CD14-positive monocyte (primary cell): ENCODE measurements around the gene GIGYF1. TPM values are rescaled to one million over a fixed set of nuclear protein-coding genes. Genes with fewer than 3 reads are reported as not detected.

ENCODE experiments used
- DNase-seq, 3 donors: peaks; one replicate each; pipeline ENCODE4 v3.0.0-alpha.2; 2011 to 2022
- H2AFZ ChIP-seq: 2 replicates; pipeline ENCODE4 v1.6.0; 2012; ENCODE audit warnings: mild to moderate bottlenecking, low read depth, low read length, inconsistent platforms; ENCODE audit not compliant: insufficient read depth, poor library complexity, severe bottlenecking
- H3K27ac ChIP-seq, 2 donors: 1 replicate in 1 of 2; 2 replicates in 1 of 2; pipeline ENCODE4 v1.5.1; 2012 to 2013; ENCODE audit warnings: low read length in 2 of 2, control low read depth in 1 of 2, inconsistent platforms in 1 of 2, low read depth in 1 of 2, mild to moderate bottlenecking in 1 of 2
- H3K27me3 ChIP-seq, 2 donors: one replicate each; pipeline versions ENCODE4 v1.6.0 to v1.6.1; 2011 to 2013; ENCODE audit warnings: low read length in 2 of 2; ENCODE audit not compliant: control insufficient read depth in 2 of 2, insufficient read depth in 2 of 2
- H3K36me3 ChIP-seq, 2 donors: replicated peaks in 1 of 2; 1 replicate in 1 of 2; 2 replicates in 1 of 2; pipeline versions ENCODE4 v1.5.1 to v1.6.1; 2012 to 2013; ENCODE audit warnings: low read length in 2 of 2, control low read depth in 1 of 2, inconsistent platforms in 1 of 2, mild to moderate bottlenecking in 1 of 2; ENCODE audit not compliant: insufficient read depth in 2 of 2, control insufficient read depth in 1 of 2
- H3K4me1 ChIP-seq, 2 donors: 1 replicate in 1 of 2; 2 replicates in 1 of 2; pipeline versions ENCODE4 v1.5.1 to v1.6.1; 2012 to 2013; ENCODE audit warnings: low read length in 2 of 2, control low read depth in 1 of 2, inconsistent platforms in 1 of 2, mild to moderate bottlenecking in 1 of 2, moderate library complexity in 1 of 2; ENCODE audit not compliant: insufficient read depth in 2 of 2, control insufficient read depth in 1 of 2
- H3K4me2 ChIP-seq: replicated peaks from 2 replicates; pipeline ENCODE3; 2012; ENCODE audit warnings: low read length, moderate library complexity, mild to moderate bottlenecking; ENCODE audit not compliant: poor library complexity, severe bottlenecking; ENCODE audit errors: extremely low read depth
- H3K4me3 ChIP-seq, 3 experiments: fragments of 200-600 bp in 1 of 3; sonication (generic) in 1 of 3; replicated peaks in 1 of 3; 1 replicate in 2 of 3; 2 replicates in 1 of 3; pipeline ENCODE4 v1.5.1; 2011 to 2013; ENCODE audit warnings: low read length in 3 of 3, mild to moderate bottlenecking in 3 of 3, control low read depth in 2 of 3, low read depth in 2 of 3, inconsistent platforms in 1 of 3, moderate library complexity in 1 of 3
- H3K79me2 ChIP-seq: 2 replicates; pipeline ENCODE4 v1.6.0; 2012; ENCODE audit warnings: mild to moderate bottlenecking, control low read depth, inconsistent platforms, low read length, moderate library complexity; ENCODE audit not compliant: insufficient read depth
- H3K9ac ChIP-seq: 2 replicates; pipeline ENCODE4 v1.6.0; 2017; ENCODE audit warnings: low read length, mild to moderate bottlenecking; ENCODE audit not compliant: insufficient read depth, poor library complexity, severe bottlenecking
- H3K9me3 ChIP-seq, 2 donors: replicated peaks in 1 of 2; 1 replicate in 1 of 2; 2 replicates in 1 of 2; pipeline versions ENCODE4 v1.5.1 to v1.6.1; 2012 to 2013; ENCODE audit warnings: low read length in 2 of 2, control low read depth in 1 of 2; ENCODE audit not compliant: control insufficient read depth in 1 of 2, insufficient read depth in 1 of 2
- H4K20me1 ChIP-seq: 2 replicates; pipeline ENCODE4 v1.6.0; 2012; ENCODE audit warnings: mild to moderate bottlenecking, low read length, control low read depth, moderate library complexity; ENCODE audit not compliant: insufficient read depth
- H3K27ac Mint-ChIP-seq, 7 donors: one replicate each; pipeline ENCODE4 v1.8.0; 2020; ENCODE audit warnings: mild to moderate bottlenecking in 7 of 7, mixed read lengths in 7 of 7, moderate library complexity in 6 of 7, inconsistent platforms in 2 of 7
- H3K27me3 Mint-ChIP-seq, 3 donors: one replicate each; pipeline ENCODE4 v1.8.0; 2021 to 2022; ENCODE audit warnings: low read depth in 3 of 3, mild to moderate bottlenecking in 3 of 3, mixed read lengths in 3 of 3, moderate library complexity in 3 of 3, inconsistent platforms in 1 of 3
- H3K36me3 Mint-ChIP-seq, 2 donors: one replicate each; pipeline ENCODE4 v1.8.0; 2020; ENCODE audit warnings: mixed read lengths in 2 of 2, inconsistent platforms in 1 of 2, mild to moderate bottlenecking in 1 of 2
- H3K4me1 Mint-ChIP-seq: one replicate; pipeline ENCODE4 v1.8.0; 2020; ENCODE audit warnings: mild to moderate bottlenecking, mixed read lengths
- H3K4me3 Mint-ChIP-seq, 2 donors: one replicate each; pipeline ENCODE4 v1.8.0; 2020; ENCODE audit warnings: mild to moderate bottlenecking in 2 of 2, mixed read lengths in 2 of 2, moderate library complexity in 1 of 2
- H3K9me3 Mint-ChIP-seq, 7 donors: one replicate each; pipeline ENCODE4 v1.8.0; 2020 to 2022; ENCODE audit warnings: mixed read lengths in 7 of 7, mild to moderate bottlenecking in 6 of 7, moderate library complexity in 6 of 7, inconsistent platforms in 2 of 7
- WGBS: methylation state at CpG from one replicate; pipeline ENCODE4 v1.1.5; 2013; ENCODE audit warnings: missing lambda C conversion rate; ENCODE audit not compliant: insufficient coverage; 5-methylcytosine and 5-hydroxymethylcytosine counted together
- intact Hi-C, 2 donors: fragments of 100-400 bp; cut with micrococcal nuclease; formaldehyde crosslinking; loops; one replicate each; pipeline versions ENCODE4 v1.15.0 to v1.15.1; 2023
- polyA plus RNA-seq, 3 donors: library from polyadenylated mRNA; depleted of rRNA in 1 of 3; unstranded in 2 of 3; stranded (reverse) in 1 of 3; fragments of 300-500 nt in 2 of 3; fragments of >200 nt in 1 of 3; fragmentation: Illumina TruSeq in 2 of 3; gene quantifications; 1 replicate in 2 of 3; 2 replicates in 1 of 3; pipeline ENCODE4 v1.2.3, GENCODE V29; 2012 to 2021
- TF ChIP-seq, protein P1 (sequence below): fragments of 200-600 bp; IDR thresholded peaks from one replicate; pipeline ENCODE4 v1.8.0; 2022; ENCODE audit warnings: antibody characterized with exemption, mild to moderate bottlenecking

GIGYF1 gene
- polyA plus RNA-seq, 3 donors, result 0.30 to 30.6 (median 0.34) TPM

DNA sequence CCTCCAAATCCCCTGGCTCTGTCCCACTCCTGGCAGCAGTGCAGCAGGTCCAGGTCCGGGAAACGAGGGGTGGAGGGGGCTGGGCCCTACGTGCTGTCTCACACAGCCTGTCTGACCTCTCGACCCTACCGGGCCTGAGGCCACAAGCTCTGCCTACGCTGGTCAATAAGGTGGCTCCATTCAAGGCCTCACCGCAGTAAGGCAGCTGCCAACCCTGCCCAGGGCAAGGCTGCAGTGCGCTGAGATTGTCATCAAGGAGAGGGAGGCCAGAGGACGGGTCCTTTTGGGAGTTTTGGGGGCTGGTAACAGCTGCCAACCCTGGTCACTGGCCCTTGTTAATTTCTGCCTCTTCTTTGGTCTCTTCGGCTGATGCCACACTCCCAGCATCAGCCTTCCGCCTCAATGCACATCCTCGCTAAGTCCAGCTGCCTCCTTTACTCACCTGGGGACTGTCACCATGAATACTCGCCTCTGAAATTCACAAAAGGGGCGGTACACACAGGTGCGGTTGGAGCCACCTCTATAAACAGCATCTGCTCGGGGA lies 29.8 kb upstream of the GIGYF1 start:
- no peak overlapping the region for H2AFZ ChIP-seq
- no peak overlapping the region for H3K27ac Mint-ChIP-seq
- no peaks in the 10 kb centered on the region for H3K4me1 ChIP-seq
- TF ChIP-seq, protein P1, sequence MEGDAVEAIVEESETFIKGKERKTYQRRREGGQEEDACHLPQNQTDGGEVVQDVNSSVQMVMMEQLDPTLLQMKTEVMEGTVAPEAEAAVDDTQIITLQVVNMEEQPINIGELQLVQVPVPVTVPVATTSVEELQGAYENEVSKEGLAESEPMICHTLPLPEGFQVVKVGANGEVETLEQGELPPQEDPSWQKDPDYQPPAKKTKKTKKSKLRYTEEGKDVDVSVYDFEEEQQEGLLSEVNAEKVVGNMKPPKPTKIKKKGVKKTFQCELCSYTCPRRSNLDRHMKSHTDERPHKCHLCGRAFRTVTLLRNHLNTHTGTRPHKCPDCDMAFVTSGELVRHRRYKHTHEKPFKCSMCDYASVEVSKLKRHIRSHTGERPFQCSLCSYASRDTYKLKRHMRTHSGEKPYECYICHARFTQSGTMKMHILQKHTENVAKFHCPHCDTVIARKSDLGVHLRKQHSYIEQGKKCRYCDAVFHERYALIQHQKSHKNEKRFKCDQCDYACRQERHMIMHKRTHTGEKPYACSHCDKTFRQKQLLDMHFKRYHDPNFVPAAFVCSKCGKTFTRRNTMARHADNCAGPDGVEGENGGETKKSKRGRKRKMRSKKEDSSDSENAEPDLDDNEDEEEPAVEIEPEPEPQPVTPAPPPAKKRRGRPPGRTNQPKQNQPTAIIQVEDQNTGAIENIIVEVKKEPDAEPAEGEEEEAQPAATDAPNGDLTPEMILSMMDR, result no peak
- DNase-seq, result no peak
- H3K9me3 Mint-ChIP-seq, result peaks cover 3 to 21% (median 7%) of the 10 kb centered on the region in 7 donors
- H3K4me2 ChIP-seq, result no peak overlapping the region
- H4K20me1 ChIP-seq, result no peaks in the 10 kb centered on the region
- intact Hi-C loops, result loop anchor here (2.0 to 10.0 kb wide), 2 partner anchors 131 to 253 kb away; partner anchors contain the start of gene SLC12A9 (in 1 of the 2)
- peaks cover 8% of the 10 kb centered on the region for H3K4me1 Mint-ChIP-seq
- H3K27ac ChIP-seq, result no peak overlapping the region
- H3K9ac ChIP-seq, result no peak overlapping the region
- no peaks in the 10 kb centered on the region for H3K36me3 ChIP-seq
- peaks cover 48 to 59% (median 52%) of the 10 kb centered on the region in 3 donors for H3K27me3 Mint-ChIP-seq
- no peaks in the 10 kb centered on the region for H3K79me2 ChIP-seq
- peaks cover 8 to 12% of the 10 kb centered on the region in 2 donors for H3K9me3 ChIP-seq
- peaks cover 0 to 3% of the 10 kb centered on the region in 2 donors for H3K36me3 Mint-ChIP-seq
- peaks cover 24 to 33% of the 10 kb centered on the region in 2 donors for H3K27me3 ChIP-seq
- WGBS, result 89% methylated on average over 11 of the region's 16 CpGs
- no peak overlapping the region for H3K4me3 ChIP-seq
- H3K4me3 Mint-ChIP-seq, result no peak overlapping the region

DNA sequence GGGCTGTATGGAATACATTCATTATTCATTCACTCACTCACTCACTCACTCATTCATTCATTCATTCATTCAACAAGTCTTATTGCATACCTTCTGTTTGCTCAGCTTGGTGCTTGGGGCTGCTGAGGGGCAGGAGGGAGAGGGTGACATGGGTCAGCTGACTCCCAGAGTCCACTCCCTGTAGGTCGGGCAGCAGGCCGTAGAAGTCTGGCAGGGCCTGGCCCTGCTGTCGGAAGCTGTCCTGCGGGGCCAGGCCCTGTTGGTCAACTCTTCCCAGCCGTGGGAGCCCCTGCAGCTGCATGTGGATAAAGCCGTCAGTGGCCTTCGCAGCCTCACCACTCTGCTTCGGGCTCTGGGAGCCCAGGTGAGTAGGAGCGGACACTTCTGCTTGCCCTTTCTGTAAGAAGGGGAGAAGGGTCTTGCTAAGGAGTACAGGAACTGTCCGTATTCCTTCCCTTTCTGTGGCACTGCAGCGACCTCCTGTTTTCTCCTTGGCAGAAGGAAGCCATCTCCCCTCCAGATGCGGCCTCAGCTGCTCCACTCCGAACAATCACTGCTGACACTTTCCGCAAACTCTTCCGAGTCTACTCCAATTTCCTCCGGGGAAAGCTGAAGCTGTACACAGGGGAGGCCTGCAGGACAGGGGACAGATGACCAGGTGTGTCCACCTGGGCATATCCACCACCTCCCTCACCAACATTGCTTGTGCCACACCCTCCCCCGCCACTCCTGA lies 28.6 kb upstream of the GIGYF1 start:
- Histone ChIP-seq H3K9ac (no peak overlapping the region), H3K4me1 (no peaks in the 10 kb centered on the region), H3K4me3 (no peak overlapping the region), H3K79me2 (no peaks in the 10 kb centered on the region), H3K36me3 (no peaks in the 10 kb centered on the region), H3K4me2 (no peak overlapping the region), H2AFZ (no peak overlapping the region), H3K27me3 (peaks cover 24 to 34% of the 10 kb centered on the region in 2 donors), H3K27ac (no peak overlapping the region), H4K20me1 (no peaks in the 10 kb centered on the region), H3K9me3 (peaks cover 12 to 15% of the 10 kb centered on the region in 2 donors)
- Mint-ChIP-seq H3K36me3 (peaks cover 0 to 4% of the 10 kb centered on the region in 2 donors), H3K9me3 (peaks cover 11 to 33% (median 18%) of the 10 kb centered on the region in 7 donors), H3K4me3 (peak overlapping the region in 1 of 2 donors; percentile 4), H3K27me3 (peaks cover 50 to 62% (median 52%) of the 10 kb centered on the region in 3 donors), H3K27ac (no peak overlapping the region), H3K4me1 (peaks cover 8% of the 10 kb centered on the region)
- TF ChIP-seq, protein P1, result no peak
- no peak for DNase-seq
- WGBS, result 91% methylated on average over 13 of the region's 17 CpGs
- intact Hi-C loops, result loop anchor here in 1 of 2 donors (10.0 kb wide), 1 partner anchor 132 kb away; the partner anchor contains the start of gene SLC12A9
